ENCODE results near the gene SUGCT.

Gene SUGCT

DNA sequence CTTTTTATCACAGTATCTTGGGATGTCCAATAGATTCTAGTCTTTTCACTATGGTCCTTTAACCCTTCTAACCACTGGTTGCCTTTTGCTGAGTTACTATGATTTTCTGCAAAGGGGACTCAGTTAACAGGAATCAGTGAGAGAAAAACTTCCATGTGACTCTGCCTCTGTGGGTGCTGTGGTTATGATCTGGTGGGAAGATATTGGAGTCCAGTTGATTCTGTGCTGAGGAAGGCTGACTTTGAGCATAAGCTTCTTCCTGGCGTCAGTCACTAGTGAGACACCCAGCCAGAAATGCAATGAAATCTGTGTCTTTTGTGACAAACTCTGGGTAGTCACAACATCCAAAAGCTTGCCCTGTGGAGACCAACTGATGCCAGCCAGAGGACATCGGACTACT is 648.0 kb downstream of the SUGCT start:
- Histone ChIP-seq H3K27me3 (ENCODE audit: control insufficient read depth, insufficient read depth, low read length) (no peaks in the 10 kb centered on the region), H3K27ac (ENCODE audit: low read length) (no peak overlapping the region), H3K9ac (ENCODE audit: low read length) (no peak overlapping the region), H3K36me3 (ENCODE audit: control insufficient read depth, low read depth, low read length) (no peaks in the 10 kb centered on the region), H3K4me3 (ENCODE audit: low read length) (no peak overlapping the region), H3K4me1 (ENCODE audit: control insufficient read depth, low read depth, low read length) (no peaks in the 10 kb centered on the region), H3K9me3 (ENCODE audit: control insufficient read depth, low read depth, low read length) (no peaks in the 10 kb centered on the region)

DNA sequence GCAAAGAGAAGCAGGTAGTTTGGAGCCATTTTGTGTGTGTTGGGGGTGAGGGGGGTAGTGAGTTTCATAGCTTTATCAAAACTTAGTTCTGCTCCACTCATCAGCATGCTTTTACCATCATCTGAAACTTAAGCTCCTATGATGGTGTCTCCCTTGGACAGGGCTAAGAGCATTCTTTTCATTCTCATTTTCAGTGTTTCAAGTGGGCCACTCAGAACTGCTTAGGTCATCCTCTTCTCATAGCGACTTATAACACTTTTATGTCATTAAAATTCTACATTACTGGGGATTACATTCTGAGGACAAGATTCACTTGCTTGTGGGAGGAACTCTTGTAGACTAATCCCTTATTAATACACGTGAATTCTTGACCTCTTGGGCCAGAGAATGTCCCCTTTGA is 649.4 kb downstream of the SUGCT start:
- Histone ChIP-seq H3K9me3 (ENCODE audit: control insufficient read depth, low read depth, low read length) (no peaks in the 10 kb centered on the region), H3K9ac (ENCODE audit: low read length) (no peak overlapping the region), H3K4me3 (ENCODE audit: low read length) (no peak overlapping the region), H3K27ac (ENCODE audit: low read length) (no peak overlapping the region), H3K27me3 (ENCODE audit: control insufficient read depth, insufficient read depth, low read length) (no peaks in the 10 kb centered on the region), H3K36me3 (ENCODE audit: control insufficient read depth, low read depth, low read length) (no peaks in the 10 kb centered on the region), H3K4me1 (ENCODE audit: control insufficient read depth, low read depth, low read length) (no peaks in the 10 kb centered on the region)

DNA sequence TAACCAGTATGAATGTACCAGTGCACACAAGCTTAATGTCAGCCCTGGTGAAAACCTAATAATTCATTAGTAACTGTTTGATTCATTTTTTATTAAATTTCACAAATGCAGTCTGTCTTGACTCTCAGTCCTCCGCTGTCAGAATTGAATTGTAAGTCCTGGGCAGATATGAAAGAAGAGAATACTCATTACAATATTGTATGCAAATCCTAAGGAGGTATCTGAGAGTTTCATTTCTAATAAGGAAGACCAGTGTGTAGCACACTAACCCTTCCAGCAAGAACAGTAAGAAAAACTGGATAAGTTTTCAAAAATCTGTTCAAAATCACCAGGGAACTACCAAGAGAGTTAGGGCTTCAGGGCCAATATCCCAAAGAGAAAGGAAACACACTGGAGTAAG is 652.1 kb downstream of the SUGCT start:
- no peak overlapping the region for H3K9ac ChIP-seq (ENCODE audit: low read length)
- no peaks in the 10 kb centered on the region for H3K36me3 ChIP-seq (ENCODE audit: control insufficient read depth, low read depth, low read length)
- no peak overlapping the region for H3K4me3 ChIP-seq (ENCODE audit: low read length)
- no peak overlapping the region for H3K27ac ChIP-seq (ENCODE audit: low read length)
- H3K27me3 ChIP-seq (ENCODE audit: control insufficient read depth, insufficient read depth, low read length), result no peaks in the 10 kb centered on the region
- no peaks in the 10 kb centered on the region for H3K4me1 ChIP-seq (ENCODE audit: control insufficient read depth, low read depth, low read length)
- no peaks in the 10 kb centered on the region for H3K9me3 ChIP-seq (ENCODE audit: control insufficient read depth, low read depth, low read length)

DNA sequence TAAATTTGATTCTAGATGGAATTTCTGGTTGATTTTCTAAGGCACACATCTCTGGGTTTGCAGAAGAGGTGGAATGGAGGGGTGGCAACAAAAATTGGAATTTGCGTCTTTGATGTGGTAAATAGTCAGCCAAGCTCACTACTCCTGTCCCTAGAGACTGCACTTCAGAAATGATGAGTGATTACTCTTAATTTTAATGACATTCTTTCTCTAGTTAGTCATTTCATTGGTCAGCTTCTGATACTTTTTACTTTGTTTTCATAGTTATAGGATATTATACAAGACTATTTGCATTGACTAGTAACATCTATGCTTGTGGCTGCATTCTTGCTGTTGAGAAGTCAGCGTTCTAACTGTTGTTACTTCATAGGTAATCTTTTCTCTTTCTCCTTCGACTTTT is 658.3 kb downstream of the SUGCT start:
- no peak overlapping the region for H3K9ac ChIP-seq (ENCODE audit: low read length)
- no peak overlapping the region for H3K27ac ChIP-seq (ENCODE audit: low read length)
- H3K4me3 ChIP-seq (ENCODE audit: low read length), result no peak overlapping the region
- H3K9me3 ChIP-seq (ENCODE audit: control insufficient read depth, low read depth, low read length), result no peaks in the 10 kb centered on the region
- no peaks in the 10 kb centered on the region for H3K27me3 ChIP-seq (ENCODE audit: control insufficient read depth, insufficient read depth, low read length)
- no peaks in the 10 kb centered on the region for H3K36me3 ChIP-seq (ENCODE audit: control insufficient read depth, low read depth, low read length)
- no peaks in the 10 kb centered on the region for H3K4me1 ChIP-seq (ENCODE audit: control insufficient read depth, low read depth, low read length)

DNA sequence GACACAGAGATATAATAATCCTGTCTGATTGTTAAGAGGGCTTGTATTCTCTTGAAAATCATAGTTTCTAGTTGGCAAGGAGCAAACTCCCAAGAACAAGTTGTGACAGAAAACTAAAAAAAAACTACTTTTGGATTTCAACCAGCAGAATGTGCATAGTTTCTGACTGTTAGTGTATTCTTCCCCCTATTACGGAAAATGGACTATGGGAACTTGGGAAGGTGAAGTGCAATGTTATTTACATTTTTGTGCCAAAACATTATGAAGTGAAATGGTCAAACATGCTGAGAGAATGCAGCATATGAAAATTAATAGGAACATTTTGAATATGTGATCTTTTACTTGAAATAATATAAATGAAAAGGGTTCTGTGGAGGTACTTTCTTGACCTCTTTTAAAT is 660.8 kb downstream of the SUGCT start:
- H3K9ac ChIP-seq (ENCODE audit: low read length), result no peak overlapping the region
- H3K4me1 ChIP-seq (ENCODE audit: control insufficient read depth, low read depth, low read length), result no peaks in the 10 kb centered on the region
- H3K4me3 ChIP-seq (ENCODE audit: low read length), result no peak overlapping the region
- no peaks in the 10 kb centered on the region for H3K9me3 ChIP-seq (ENCODE audit: control insufficient read depth, low read depth, low read length)
- no peaks in the 10 kb centered on the region for H3K27me3 ChIP-seq (ENCODE audit: control insufficient read depth, insufficient read depth, low read length)
- no peaks in the 10 kb centered on the region for H3K36me3 ChIP-seq (ENCODE audit: control insufficient read depth, low read depth, low read length)
- H3K27ac ChIP-seq (ENCODE audit: low read length), result no peak overlapping the region

DNA sequence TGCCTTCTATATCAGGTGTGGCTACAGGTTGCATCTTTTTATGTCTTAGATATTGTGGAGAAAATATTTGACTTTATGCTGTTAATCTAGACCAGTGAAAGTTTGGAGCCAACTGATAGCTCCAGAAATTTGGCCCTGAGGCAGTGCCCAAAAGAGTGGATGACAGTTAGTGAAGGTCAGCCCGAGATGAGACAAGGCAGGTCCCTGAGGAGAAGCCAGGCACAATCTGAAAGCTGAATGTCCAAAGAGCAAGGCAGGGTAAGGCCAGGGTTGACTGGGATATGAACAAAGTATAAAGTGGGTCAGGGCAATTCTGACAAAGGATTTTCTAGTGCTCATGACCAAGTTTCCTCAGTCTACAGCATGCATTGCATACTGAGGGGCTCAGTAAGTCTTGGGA is 661.9 kb downstream of the SUGCT start:
- no peak overlapping the region for H3K27ac ChIP-seq (ENCODE audit: low read length)
- no peaks in the 10 kb centered on the region for H3K36me3 ChIP-seq (ENCODE audit: control insufficient read depth, low read depth, low read length)
- H3K27me3 ChIP-seq (ENCODE audit: control insufficient read depth, insufficient read depth, low read length), result no peaks in the 10 kb centered on the region
- no peak overlapping the region for H3K9ac ChIP-seq (ENCODE audit: low read length)
- no peaks in the 10 kb centered on the region for H3K4me1 ChIP-seq (ENCODE audit: control insufficient read depth, low read depth, low read length)
- H3K4me3 ChIP-seq (ENCODE audit: low read length), result no peak overlapping the region
- no peaks in the 10 kb centered on the region for H3K9me3 ChIP-seq (ENCODE audit: control insufficient read depth, low read depth, low read length)

DNA sequence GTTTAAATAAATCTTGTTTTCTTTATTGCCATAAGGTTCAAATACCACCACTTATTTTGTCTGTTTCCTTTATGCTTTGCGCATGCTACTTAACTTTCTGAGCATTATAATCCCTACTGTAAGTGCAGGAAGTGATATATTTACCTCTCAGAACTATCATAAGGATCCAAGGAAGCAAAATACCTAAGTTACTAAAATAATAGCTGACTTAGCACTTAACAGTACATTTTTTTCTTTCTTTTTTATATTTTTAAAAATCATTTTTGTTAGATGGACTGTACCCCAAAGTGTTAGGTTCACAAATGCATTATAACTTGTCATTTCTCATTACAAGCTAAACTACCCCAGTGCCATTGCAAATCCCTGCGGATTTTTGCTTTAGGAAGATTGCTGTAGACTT is 663.8 kb downstream of the SUGCT start:
- H3K4me1 ChIP-seq (ENCODE audit: control insufficient read depth, low read depth, low read length), result no peaks in the 10 kb centered on the region
- no peak overlapping the region for H3K27ac ChIP-seq (ENCODE audit: low read length)
- H3K9ac ChIP-seq (ENCODE audit: low read length), result no peak overlapping the region
- no peaks in the 10 kb centered on the region for H3K36me3 ChIP-seq (ENCODE audit: control insufficient read depth, low read depth, low read length)
- H3K4me3 ChIP-seq (ENCODE audit: low read length), result no peak overlapping the region
- no peaks in the 10 kb centered on the region for H3K9me3 ChIP-seq (ENCODE audit: control insufficient read depth, low read depth, low read length)
- no peaks in the 10 kb centered on the region for H3K27me3 ChIP-seq (ENCODE audit: control insufficient read depth, insufficient read depth, low read length)

DNA sequence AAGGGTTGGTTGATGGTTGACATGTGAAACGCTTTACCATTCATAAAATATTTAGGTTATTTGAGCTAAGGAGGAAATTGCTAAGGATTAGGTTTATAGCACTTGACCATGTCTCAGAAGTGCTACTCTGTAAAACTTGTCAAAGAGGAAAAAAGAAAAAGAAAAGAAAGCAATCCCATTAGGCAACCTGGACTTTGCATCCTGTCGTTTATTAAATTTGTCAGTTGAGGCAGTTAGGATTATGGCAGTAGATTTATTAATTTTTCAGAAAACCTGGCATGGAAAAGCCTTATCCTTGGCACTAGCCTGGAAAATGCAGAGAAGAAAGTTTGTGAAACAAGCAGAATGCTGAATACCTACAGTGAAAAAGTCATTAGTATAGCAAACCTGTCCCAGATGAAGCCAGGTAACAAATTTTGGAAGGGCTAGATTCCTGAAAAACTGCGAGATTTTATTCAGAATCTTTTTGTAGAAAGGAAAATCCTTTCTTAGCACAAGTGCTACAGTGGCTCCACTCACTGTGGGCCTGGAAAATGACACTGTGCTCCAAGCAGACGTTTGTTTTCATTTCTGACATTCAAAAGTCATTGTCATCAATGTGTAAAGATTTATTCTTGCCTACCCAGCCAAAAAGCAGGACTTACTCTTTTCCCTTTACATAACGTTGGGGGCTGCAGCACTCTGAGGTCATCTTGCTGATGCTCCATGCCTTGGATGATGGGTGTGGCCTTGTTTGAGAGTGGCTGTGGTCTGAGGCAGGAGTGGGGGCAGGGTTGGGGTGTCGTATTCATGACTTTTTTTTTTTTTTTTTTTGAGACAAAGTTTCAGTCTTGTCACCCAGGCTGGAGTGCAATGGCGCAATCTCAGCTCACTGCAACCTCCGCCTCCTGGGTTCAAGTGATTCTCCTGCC is 664.9 kb downstream of the SUGCT start:
- no peak overlapping the region for H3K9ac ChIP-seq (ENCODE audit: low read length)
- H3K4me3 ChIP-seq (ENCODE audit: low read length), result no peak overlapping the region
- H3K27me3 ChIP-seq (ENCODE audit: control insufficient read depth, insufficient read depth, low read length), result no peaks in the 10 kb centered on the region
- H3K9me3 ChIP-seq (ENCODE audit: control insufficient read depth, low read depth, low read length), result no peaks in the 10 kb centered on the region
- H3K36me3 ChIP-seq (ENCODE audit: control insufficient read depth, low read depth, low read length), result no peaks in the 10 kb centered on the region
- no peak overlapping the region for H3K27ac ChIP-seq (ENCODE audit: low read length)
- H3K4me1 ChIP-seq (ENCODE audit: control insufficient read depth, low read depth, low read length), result no peaks in the 10 kb centered on the region

DNA sequence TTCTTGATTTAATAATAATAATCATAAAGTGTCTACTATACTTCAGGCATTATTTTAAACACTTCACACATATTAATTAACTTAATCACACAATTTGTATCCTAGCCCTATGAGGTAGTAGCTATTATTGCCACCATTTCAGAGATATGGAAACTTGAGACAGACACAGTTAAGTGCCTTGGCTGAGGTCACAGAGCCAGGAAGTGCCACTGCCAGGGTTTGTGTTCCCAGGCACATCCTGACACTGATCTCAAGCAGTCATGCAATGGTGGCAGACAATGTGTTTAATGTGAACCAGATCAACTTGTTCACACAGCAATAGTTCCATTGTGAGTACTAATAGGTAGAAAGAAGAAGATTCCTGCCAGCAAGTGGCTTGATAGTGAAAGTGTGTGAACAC is 666.0 kb downstream of the SUGCT start:
- no peak overlapping the region for H3K9ac ChIP-seq (ENCODE audit: low read length)
- H3K27me3 ChIP-seq (ENCODE audit: control insufficient read depth, insufficient read depth, low read length), result no peaks in the 10 kb centered on the region
- H3K27ac ChIP-seq (ENCODE audit: low read length), result no peak overlapping the region
- no peak overlapping the region for H3K4me3 ChIP-seq (ENCODE audit: low read length)
- H3K9me3 ChIP-seq (ENCODE audit: control insufficient read depth, low read depth, low read length), result no peaks in the 10 kb centered on the region
- no peaks in the 10 kb centered on the region for H3K4me1 ChIP-seq (ENCODE audit: control insufficient read depth, low read depth, low read length)
- no peaks in the 10 kb centered on the region for H3K36me3 ChIP-seq (ENCODE audit: control insufficient read depth, low read depth, low read length)

DNA sequence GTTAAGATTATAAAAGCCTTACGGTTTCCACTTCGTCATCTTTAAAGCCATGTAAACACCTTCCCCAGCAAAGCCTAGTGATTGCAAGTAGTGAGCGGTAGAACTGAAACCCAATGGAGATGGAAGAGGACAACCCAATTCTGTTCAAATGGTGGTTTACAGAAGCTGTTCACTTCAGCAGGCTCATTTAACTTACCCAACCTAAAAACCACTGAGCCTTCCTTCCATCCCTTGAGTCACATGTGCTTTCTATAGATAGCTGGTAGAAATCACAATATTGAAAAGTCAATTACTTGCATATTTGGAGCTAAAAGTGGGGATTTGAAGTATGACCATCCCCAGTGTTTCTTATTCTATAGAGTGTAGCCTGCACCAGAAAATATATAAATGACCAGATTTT is 667.7 kb downstream of the SUGCT start:
- H3K9ac ChIP-seq (ENCODE audit: low read length), result no peak overlapping the region
- H3K27ac ChIP-seq (ENCODE audit: low read length), result no peak overlapping the region
- no peaks in the 10 kb centered on the region for H3K9me3 ChIP-seq (ENCODE audit: control insufficient read depth, low read depth, low read length)
- no peak overlapping the region for H3K4me3 ChIP-seq (ENCODE audit: low read length)
- H3K4me1 ChIP-seq (ENCODE audit: control insufficient read depth, low read depth, low read length), result no peaks in the 10 kb centered on the region
- no peaks in the 10 kb centered on the region for H3K36me3 ChIP-seq (ENCODE audit: control insufficient read depth, low read depth, low read length)
- H3K27me3 ChIP-seq (ENCODE audit: control insufficient read depth, insufficient read depth, low read length), result no peaks in the 10 kb centered on the region

DNA sequence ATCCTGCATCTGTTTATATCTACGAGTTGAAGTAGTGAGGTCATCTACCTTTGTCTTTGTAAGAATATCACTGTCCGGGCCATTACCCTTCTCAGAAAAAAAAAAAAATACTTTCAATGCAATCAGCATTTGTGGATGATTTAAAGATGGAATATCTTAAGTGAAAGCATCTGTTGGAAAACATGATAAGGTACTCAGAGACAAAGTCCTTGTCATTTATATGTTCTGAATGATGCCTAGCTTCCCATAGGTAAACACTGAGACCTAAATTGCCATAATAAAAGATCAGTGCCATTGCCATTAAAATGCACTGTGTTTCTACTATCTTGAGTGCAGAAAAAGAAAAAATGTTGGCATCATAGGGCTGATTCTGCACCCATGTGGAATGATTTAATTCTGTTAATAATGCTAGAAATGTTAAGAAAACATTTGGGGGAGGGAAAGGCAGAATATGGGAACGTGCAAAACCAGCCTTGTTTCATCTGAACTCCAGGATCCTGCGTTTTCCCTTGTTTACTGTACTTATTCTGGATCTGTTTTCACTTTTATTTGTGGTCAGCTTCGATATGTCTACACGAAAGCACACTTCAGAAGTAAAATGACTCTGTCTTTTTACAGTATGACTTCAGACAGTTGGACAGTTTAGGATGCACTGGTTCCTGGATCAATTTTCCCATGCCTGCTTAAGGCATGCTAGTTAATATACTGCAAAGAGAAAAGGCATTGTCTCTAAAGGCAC is 669.8 kb downstream of the SUGCT start:
- Histone ChIP-seq H3K4me1 (ENCODE audit: control insufficient read depth, low read depth, low read length) (no peaks in the 10 kb centered on the region), H3K36me3 (ENCODE audit: control insufficient read depth, low read depth, low read length) (no peaks in the 10 kb centered on the region), H3K27ac (ENCODE audit: low read length) (no peak overlapping the region), H3K4me3 (ENCODE audit: low read length) (no peak overlapping the region), H3K9me3 (ENCODE audit: control insufficient read depth, low read depth, low read length) (no peaks in the 10 kb centered on the region), H3K27me3 (ENCODE audit: control insufficient read depth, insufficient read depth, low read length) (no peaks in the 10 kb centered on the region), H3K9ac (ENCODE audit: low read length) (no peak overlapping the region)

DNA sequence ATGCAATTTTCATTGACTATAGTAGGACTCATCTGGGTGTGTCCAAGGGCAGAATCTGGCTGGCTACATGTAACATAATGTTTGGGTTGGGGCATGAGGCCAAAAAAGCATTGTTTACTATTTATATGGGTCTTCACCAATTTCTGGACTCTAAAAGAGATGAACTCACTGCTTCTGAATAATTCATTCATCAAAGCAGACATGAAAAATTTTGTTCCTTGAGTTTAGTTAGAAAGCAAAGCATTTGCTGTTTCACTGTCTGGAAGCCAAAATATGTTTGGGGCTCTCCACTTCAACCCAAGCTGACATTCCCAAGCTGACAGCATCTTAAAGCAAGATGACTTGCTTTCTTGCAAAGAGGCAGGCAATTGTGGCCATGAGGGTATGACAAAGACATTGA is 670.6 kb downstream of the SUGCT start:
- Histone ChIP-seq H3K4me3 (ENCODE audit: low read length) (no peak overlapping the region), H3K9ac (ENCODE audit: low read length) (no peak overlapping the region), H3K4me1 (ENCODE audit: control insufficient read depth, low read depth, low read length) (no peaks in the 10 kb centered on the region), H3K36me3 (ENCODE audit: control insufficient read depth, low read depth, low read length) (no peaks in the 10 kb centered on the region), H3K9me3 (ENCODE audit: control insufficient read depth, low read depth, low read length) (no peaks in the 10 kb centered on the region), H3K27ac (ENCODE audit: low read length) (no peak overlapping the region), H3K27me3 (ENCODE audit: control insufficient read depth, insufficient read depth, low read length) (no peaks in the 10 kb centered on the region)
